Activated CD4-positive, alpha-beta T cell treated with anti-CD3 and anti-CD28 coated beads, Interleukin-2, amount 50 U/mL, for 16 hours (primary cell): ENCODE measurements around the gene HSPA13.
"Not testable (repeated sequence)": the region's sequence is repeated elsewhere in the genome, so short reads cannot be mapped to it uniquely, and the experiment has no call there.

Experiments used
- DNase-seq: peaks from one replicate; pipeline ENCODE4 v3.0.0-alpha.2; 2020

HSPA13 gene, protein sequence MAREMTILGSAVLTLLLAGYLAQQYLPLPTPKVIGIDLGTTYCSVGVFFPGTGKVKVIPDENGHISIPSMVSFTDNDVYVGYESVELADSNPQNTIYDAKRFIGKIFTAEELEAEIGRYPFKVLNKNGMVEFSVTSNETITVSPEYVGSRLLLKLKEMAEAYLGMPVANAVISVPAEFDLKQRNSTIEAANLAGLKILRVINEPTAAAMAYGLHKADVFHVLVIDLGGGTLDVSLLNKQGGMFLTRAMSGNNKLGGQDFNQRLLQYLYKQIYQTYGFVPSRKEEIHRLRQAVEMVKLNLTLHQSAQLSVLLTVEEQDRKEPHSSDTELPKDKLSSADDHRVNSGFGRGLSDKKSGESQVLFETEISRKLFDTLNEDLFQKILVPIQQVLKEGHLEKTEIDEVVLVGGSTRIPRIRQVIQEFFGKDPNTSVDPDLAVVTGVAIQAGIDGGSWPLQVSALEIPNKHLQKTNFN

DNA sequence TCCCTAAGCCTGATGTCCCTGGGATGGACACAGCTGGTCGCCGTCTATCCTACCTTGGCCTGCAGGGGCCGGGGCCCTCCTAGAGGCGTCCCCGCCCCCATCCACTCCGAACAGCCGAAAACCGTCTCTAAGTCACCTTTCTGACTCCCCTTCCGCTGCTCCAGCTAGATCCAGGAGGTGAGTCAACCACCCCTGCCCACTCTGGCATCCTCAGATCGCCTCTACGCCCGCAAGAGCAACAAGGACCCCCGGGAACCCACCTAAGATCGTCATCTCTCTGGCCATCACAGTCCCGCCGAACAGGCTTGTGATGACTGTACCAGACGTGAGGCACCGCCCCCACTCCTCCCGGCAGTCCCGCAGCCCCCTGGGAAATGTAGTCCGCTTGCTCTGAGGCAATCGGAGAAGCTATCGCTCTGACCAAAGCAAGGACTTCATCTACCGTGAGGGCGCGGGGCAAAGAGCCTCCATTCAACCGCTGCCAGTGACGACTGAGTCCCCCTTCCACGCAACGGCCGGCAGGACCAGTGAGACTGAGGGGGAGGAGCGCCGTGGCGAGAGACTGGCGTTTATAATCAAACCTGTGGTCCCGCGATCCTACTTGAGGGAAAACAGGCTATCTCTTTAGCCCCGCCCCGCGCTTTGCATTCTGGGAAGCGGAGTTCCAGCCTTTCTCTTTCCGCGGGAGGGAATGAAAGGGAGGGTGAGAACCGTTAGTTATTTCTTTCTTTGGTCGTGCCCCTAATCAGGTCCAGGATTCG lies at the start of gene HSPA13:
TSS of gene HSPA13 (minus strand) at position 312 of the 761 bp plus-strand sequence. CDS start at position 285, 27 bp downstream.
- DNase-seq = peak; percentile 100

DNA sequence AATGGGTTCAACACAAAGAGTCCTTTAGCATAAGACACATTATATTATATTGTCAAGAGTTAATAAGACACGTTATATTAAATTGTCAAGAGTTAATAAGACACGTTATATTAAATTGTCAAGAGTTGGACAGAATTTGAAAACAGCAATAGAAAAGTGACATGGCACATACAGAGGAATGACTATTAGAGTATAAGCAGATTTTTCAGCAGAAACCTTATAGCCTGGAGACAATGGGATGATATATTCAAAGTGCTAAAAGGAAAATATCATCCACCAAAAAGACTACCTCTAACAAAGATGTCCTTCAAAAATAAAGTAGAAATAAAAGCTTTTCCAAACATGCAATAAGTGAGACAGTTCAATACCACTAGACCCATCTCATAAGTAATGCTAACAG lies 36.0 kb upstream of the HSPA13 start:
- DNase-seq = no peak

GRCh38 chr21:14414932-14415508 lies 32.1 kb upstream of the HSPA13 start:
- no peak for DNase-seq

- no peak for DNase-seq
Measured at GRCh38 chr21:14405962-14406361, 23.0 kb upstream of the HSPA13 start.

- DNase-seq = no peak
Measured at GRCh38 chr21:14405225-14405624, 22.3 kb upstream of the HSPA13 start.

DNA sequence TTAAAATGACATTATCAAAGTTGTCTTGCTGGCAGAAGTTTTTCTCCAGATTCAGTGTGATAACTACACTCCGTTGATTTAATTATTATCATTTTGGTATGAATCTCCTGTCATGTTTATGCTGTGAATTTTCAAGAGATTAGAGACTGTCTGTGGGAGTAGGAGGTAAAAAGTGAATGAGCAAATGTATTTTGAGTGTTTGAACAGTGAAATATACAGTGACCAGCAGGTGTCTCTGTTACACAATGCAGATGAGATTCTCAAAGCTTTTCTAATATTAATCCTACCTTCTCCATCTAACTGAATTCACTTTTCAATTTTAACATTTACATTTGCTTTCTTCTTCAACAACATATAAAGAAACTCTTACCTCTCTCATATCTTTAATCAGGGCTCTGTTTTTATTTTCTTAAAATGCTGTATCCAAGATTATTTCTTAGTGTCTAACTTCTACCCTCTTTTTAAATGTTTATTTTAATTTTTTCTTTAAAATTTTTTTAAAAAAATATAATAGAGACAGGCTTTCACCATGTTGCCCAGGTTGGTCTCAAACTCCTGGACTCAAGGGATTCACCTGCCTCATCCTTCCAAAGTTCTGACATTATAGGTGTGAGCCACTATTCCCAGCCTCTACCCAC lies 20.9 kb upstream of the HSPA13 start:
- DNase-seq = peak; percentile 50

DNA sequence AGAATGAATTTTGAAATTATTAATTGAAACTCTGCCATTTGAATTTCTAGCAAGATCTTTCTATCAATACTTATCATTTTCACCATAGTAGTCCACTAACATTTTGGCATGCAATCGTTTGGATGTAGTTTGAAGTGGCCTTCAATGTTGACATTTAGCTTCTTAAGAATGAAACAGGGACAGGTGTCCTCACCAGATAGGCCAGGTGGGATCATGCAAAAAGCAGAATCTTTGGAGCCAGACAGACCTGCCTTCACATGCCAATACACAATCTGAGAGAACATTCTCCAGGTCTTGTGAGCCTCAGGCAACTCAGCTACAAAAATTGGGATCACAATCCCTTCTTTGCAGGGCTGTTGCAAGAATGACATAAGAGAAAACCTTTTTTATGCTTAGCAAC lies 18.3 kb upstream of the HSPA13 start:
- no peak for DNase-seq

DNA sequence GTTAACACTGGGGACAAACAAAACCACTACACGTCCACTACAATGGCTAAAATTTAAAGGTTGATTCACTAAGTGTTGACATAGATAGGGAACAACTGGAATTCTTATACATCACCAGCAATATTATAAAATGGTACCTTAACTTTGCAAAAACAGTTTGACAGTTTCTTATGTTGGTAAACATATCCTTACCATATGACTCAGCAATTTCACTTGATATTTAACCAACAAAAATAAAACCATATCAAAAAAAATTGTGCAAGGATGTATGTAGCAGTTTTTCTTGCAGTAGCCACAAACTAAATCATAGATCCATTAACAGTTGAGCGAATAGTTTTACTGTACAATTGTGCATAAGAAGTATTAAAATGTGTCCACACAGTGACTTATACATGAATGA lies 5.3 kb upstream of the HSPA13 start:
- DNase-seq = no peak

DNA sequence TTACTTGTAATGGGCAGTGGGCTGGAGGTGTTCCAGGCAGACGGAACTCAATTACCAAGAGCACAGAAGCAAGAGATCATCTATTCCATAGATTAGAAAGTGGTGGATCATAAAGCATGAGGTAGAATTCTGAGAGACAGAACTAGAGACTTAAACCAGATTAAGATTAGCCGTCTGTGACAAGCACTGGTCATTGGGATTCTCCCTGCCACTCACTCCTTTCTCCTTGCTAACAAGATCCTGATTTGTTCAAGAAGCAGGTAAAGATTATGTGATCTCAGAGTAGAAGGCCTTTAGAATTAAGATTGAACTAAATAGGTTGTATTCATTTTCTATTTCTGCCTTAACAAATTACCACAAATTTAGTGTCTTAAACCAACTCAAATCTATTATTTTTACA lies 1.5 kb upstream of the HSPA13 start:
- no peak for DNase-seq

DNA sequence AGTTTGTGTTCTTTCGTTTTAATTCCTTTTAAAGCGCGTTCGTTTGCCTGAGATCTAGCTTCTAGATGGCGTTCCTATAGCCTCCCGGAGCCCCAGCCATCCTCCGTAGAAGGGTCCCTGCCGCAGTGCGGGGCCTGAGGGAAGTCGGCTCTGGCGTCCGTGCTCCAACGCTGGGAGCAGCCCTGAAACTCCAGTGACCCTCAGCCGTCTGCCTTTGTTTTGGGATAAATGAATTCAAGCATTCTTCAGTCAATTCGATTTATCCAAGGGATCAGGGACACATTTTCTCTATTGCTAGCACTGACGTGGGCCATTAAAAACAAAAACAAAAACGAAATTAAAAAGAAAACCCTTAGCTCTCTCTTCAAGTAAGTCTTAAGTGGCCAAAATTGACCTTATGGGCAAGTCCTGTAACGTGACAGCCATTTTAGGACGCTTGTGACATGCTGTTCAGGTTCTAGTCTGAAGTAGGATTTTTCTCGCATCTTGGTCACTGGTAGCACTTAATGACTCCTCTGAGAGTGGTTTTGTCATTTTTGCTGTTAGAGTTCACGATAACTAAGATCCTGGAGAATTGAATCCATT lies 742 bp upstream of the HSPA13 start:
- peak; percentile 37 for DNase-seq

- peak; percentile 36 for DNase-seq
Measured at GRCh38 chr21:14382486-14382834, 486 bp downstream of the HSPA13 start.

GRCh38 chr21:14376854-14377253 lies 6.1 kb downstream of the HSPA13 start:
- DNase-seq = no peak

DNA sequence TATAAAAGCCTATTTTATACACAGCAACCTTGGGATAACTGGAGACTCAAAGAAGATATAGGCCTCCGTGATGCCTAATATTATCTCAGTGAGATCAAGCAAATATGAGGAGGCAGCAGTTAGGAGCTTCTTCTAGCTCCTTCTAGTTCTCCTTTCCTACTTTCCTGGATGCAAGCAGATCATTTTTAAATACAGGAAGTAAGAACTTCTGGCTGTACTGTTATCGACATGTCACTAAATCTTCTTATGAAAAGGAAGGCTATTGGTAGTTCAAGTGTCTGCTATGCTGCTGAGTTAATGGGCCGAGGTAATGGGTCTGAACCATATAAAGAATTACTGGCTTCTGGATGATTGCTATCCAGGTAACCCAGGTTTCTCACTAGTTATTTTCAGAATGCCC lies 15.9 kb downstream of the HSPA13 start:
- DNase-seq = no peak

DNA sequence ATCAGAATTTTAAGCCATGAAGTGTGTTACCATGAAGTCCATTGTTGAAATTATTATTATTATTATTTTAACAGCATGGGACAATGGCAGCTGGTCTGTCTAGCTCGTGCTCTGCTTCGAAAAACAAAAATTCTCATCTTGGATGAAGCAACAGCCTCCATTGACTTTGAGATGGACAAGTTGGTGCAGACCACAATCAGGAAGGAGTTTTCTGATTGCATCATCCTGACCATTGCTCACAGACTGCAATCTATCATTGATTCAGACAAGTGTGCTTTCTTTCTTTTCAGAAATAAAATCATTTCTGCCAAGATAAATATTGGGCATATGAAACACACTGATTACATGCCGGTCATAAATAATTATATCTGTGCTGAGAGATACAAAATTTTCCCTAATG lies 21.0 kb downstream of the HSPA13 start:
- DNase-seq = no peak

DNA sequence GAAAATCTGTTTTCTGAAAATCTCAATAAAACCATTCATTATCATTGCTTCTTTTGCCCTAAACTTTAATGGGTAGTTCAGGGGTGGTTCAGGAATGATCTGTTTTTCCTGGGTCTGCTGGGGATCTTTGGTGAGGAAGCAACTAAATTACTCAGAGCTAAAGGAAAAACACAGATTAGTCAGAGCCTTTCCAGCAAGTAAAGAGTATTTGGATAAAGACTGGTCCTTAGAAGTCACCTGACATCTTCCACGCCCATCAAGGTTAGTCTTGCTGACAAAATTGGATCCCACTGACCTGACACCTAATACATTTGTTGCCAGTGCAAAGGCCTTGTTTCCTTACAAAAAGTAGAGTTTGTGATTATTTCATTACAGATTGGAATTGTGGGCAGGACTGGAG lies 24.2 kb downstream of the HSPA13 start:
- no peak for DNase-seq

GRCh38 chr21:14356746-14357145 lies 26.2 kb downstream of the HSPA13 start:
- DNase-seq = no peak

DNA sequence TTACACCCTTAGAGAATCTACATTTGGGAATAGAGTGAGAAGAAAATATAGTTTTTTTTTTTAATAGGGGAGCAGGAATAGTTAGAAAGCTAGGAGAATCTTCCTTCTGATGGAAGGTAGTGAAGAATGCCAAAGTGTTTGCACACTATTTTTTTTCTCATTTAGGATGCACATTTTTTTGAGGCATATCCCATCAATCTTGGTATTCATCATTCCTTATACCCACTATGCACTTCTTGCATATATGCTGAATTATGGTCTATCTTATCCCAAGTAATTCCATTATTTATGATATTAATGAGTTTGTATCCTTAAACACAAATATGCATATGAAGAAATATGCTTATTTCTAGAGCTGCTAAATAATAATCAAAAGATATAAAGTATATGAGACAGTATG lies 28.4 kb downstream of the HSPA13 start:
- DNase-seq = no peak

- DNase-seq = no peak
Measured at GRCh38 chr21:14353726-14354125, 29.2 kb downstream of the HSPA13 start.

DNA sequence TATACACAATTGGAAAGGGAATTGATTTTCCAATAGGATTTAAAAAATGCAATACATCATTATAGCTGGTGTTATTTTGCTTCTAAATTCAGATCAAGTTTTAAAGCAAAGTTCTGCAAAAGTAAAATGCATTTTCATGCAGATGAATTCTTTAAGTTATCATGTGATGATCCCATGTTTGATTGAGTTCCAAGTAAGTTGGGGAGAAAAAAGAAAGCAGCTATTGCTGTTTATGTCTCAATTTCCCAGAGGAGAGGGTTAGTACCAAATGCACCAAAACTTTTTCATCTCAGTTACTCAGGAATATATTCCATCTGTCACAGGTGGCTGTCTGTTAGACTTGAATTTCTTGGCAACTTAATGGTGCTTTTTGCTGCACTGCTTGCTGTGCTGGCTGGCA lies 29.7 kb downstream of the HSPA13 start:
- no peak for DNase-seq

GRCh38 chr21:14327346-14327745 lies 55.6 kb downstream of the HSPA13 start:
- DNase-seq = not testable (repeated sequence)

- no peak for DNase-seq
Measured at GRCh38 chr21:14325595-14325994, 57.4 kb downstream of the HSPA13 start.
